Fibroblast of lung (primary cell): ENCODE results near the gene PSD2. TPM values are rescaled to one million over a fixed set of nuclear protein-coding genes. Genes with fewer than 3 reads are reported as not detected.

Experiments
- DNase-seq, 2 donors: peaks; one replicate each; pipeline versions ENCODE4 v3.0.0 to v3.0.0-alpha.2; 2010; ENCODE audit warnings: low read depth in 2 of 2
- H2AFZ ChIP-seq: 2 replicates; pipeline ENCODE4 v1.5.1; 2012; ENCODE audit warnings: low read length, control low read depth, inconsistent platforms
- H3K27ac ChIP-seq: 2 replicates; pipeline ENCODE4 v1.5.1; 2011; ENCODE audit warnings: low read length, control low read depth; ENCODE audit not compliant: insufficient read depth
- H3K27me3 ChIP-seq: 2 replicates; pipeline ENCODE4 v1.5.1; 2011; ENCODE audit warnings: mild to moderate bottlenecking, low read length; ENCODE audit not compliant: control insufficient read depth, insufficient read depth
- H3K36me3 ChIP-seq: 2 replicates; pipeline ENCODE4 v1.5.1; 2011; ENCODE audit warnings: low read length; ENCODE audit not compliant: control insufficient read depth, insufficient read depth
- H3K4me1 ChIP-seq: 2 replicates; pipeline ENCODE4 v1.5.1; 2011; ENCODE audit warnings: low read length; ENCODE audit not compliant: control insufficient read depth, insufficient read depth; ENCODE audit errors: extremely low read depth
- H3K4me2 ChIP-seq: 2 replicates; pipeline ENCODE4 v1.5.1; 2011; ENCODE audit warnings: low read length, control low read depth; ENCODE audit not compliant: insufficient read depth; ENCODE audit errors: extremely low read depth
- H3K4me3 ChIP-seq, 4 experiments: fragments of 200-600 bp in 1 of 4; sonication (generic) in 1 of 4; replicated peaks in 1 of 4; 2 replicates each; pipeline ENCODE4 v1.5.1; 2011 to 2016; ENCODE audit warnings: low read length in 4 of 4, low read depth in 3 of 4, mild to moderate bottlenecking in 3 of 4, control low read depth in 2 of 4, inconsistent platforms in 1 of 4, mixed read lengths in 1 of 4; ENCODE audit not compliant: insufficient read depth in 1 of 4; ENCODE audit errors: control extremely low read depth in 1 of 4
- H3K79me2 ChIP-seq: 2 replicates; pipeline ENCODE4 v1.5.1; 2012; ENCODE audit warnings: mild to moderate bottlenecking, low read length, inconsistent platforms; ENCODE audit not compliant: control insufficient read depth, insufficient read depth
- H3K9ac ChIP-seq: 2 replicates; pipeline ENCODE4 v1.5.1; 2011; ENCODE audit warnings: mild to moderate bottlenecking, low read length, control low read depth; ENCODE audit not compliant: insufficient read depth
- H3K9me3 ChIP-seq: 2 replicates; pipeline ENCODE4 v1.5.1; 2012; ENCODE audit warnings: low read depth, low read length; ENCODE audit not compliant: control insufficient read depth, insufficient read depth
- H4K20me1 ChIP-seq: 2 replicates; pipeline ENCODE4 v1.5.1; 2011; ENCODE audit warnings: low read length; ENCODE audit not compliant: control insufficient read depth, insufficient read depth; ENCODE audit errors: extremely low read depth
- CTCF ChIP-seq, 2 donors: IDR thresholded peaks in 1 of 2; conservative IDR thresholded peaks in 1 of 2; 1 replicate in 1 of 2; 2 replicates in 1 of 2; pipeline ENCODE4 v1.5.1; 2011 to 2012; ENCODE audit warnings: low read length in 2 of 2, control low read depth in 1 of 2, inconsistent platforms in 1 of 2, low read depth in 1 of 2, mild to moderate bottlenecking in 1 of 2
- EZH2 ChIP-seq: IDR thresholded peaks from 2 replicates; pipeline ENCODE4 v1.5.1; 2012; ENCODE audit warnings: low read length, control low read depth, mild to moderate bottlenecking; ENCODE audit errors: missing control alignments
- polyA plus RNA-seq, 2 donors: library from polyadenylated mRNA; depleted of rRNA in 1 of 2; stranded (reverse) in 1 of 2; unstranded in 1 of 2; fragments of >200 nt; gene quantifications; 2 replicates each; pipeline ENCODE4 v1.2.1, GENCODE V29; 2011 to 2012; ENCODE audit warnings: missing spikeins in 1 of 2
- total RNA-seq: library from RNA; depleted of rRNA; stranded (reverse); fragments of >200 nt; gene quantifications from 2 replicates; pipeline ENCODE4 v1.2.1, GENCODE V29; 2014

Gene PSD2
- total and polyA plus RNA-seq, 2 donors (not counting 1 experiment from before 2014, with no cell fraction given) = 0.05 to 0.17 TPM

- TF ChIP-seq EZH2 (no peak), CTCF (conservative IDR thresholded peaks at IDR 0.05 in 1 of 2, IDR thresholded peaks at IDR 0.05 in 1 of 2; ENCODE audit: low read depth in 1 of 2, low read length in 2 of 2) (no peak)
These were observed 3.3 kb downstream of the PSD2 start for GRCh38 chr5:139798883-139799282.

GRCh38 chr5:139799359-139799758, 3.8 kb downstream of the PSD2 start:
- H3K4me3 ChIP-seq = no peak overlapping the region
- H3K4me1 ChIP-seq = no peaks in the 10 kb centered on the region
- H3K79me2 ChIP-seq = no peaks in the 10 kb centered on the region
- H3K9ac ChIP-seq = no peak overlapping the region
- H3K4me2 ChIP-seq = no peak overlapping the region
- peaks cover 53% of the 10 kb centered on the region for H3K27me3 ChIP-seq
- H4K20me1 ChIP-seq = no peaks in the 10 kb centered on the region
- TF ChIP-seq EZH2 = no peak
- TF ChIP-seq CTCF (conservative IDR thresholded peaks at IDR 0.05 in 1 of 2, IDR thresholded peaks at IDR 0.05 in 1 of 2; ENCODE audit: low read depth in 1 of 2, low read length in 2 of 2) = no peak
- no peak overlapping the region for H2AFZ ChIP-seq
- H3K36me3 ChIP-seq = no peaks in the 10 kb centered on the region
- no peak overlapping the region for H3K27ac ChIP-seq
- peak in 1 of 2 donors; percentile 11 for DNase-seq
- H3K9me3 ChIP-seq = no peaks in the 10 kb centered on the region

More at GRCh38 chr5:139798883-139799282, 3.3 kb downstream of the PSD2 start:
- no peak overlapping the region for H2AFZ ChIP-seq
- no peaks in the 10 kb centered on the region for H3K79me2 ChIP-seq
- H3K27ac ChIP-seq = no peak overlapping the region
- H3K9ac ChIP-seq = no peak overlapping the region
- no peaks in the 10 kb centered on the region for H3K36me3 ChIP-seq
- no peaks in the 10 kb centered on the region for H3K9me3 ChIP-seq
- peaks cover 58% of the 10 kb centered on the region for H3K27me3 ChIP-seq
- no peak for DNase-seq
- no peak overlapping the region for H3K4me2 ChIP-seq
- H3K4me3 ChIP-seq = no peak overlapping the region
- H3K4me1 ChIP-seq = no peaks in the 10 kb centered on the region
- no peaks in the 10 kb centered on the region for H4K20me1 ChIP-seq

- TF ChIP-seq EZH2 = no peak
- no peak for TF ChIP-seq CTCF (conservative IDR thresholded peaks at IDR 0.05 in 1 of 2, IDR thresholded peaks at IDR 0.05 in 1 of 2; ENCODE audit: low read depth in 1 of 2, low read length in 2 of 2)
- no peak overlapping the region for H2AFZ ChIP-seq
- H3K4me2 ChIP-seq = no peak overlapping the region
- no peak for DNase-seq
- no peaks in the 10 kb centered on the region for H3K9me3 ChIP-seq
- H3K27ac ChIP-seq = no peak overlapping the region
- H3K79me2 ChIP-seq = no peaks in the 10 kb centered on the region
- no peaks in the 10 kb centered on the region for H4K20me1 ChIP-seq
- H3K27me3 ChIP-seq = peaks cover 21% of the 10 kb centered on the region
- H3K4me3 ChIP-seq = no peak overlapping the region
- no peaks in the 10 kb centered on the region for H3K36me3 ChIP-seq
- no peaks in the 10 kb centered on the region for H3K4me1 ChIP-seq
- H3K9ac ChIP-seq = no peak overlapping the region
These were observed 8.4 kb downstream of the PSD2 start for GRCh38 chr5:139803978-139804377.
